ENCODE results near the gene DDX28. TPM values are rescaled to one million over a fixed set of nuclear protein-coding genes. Genes with fewer than 3 reads are reported as not detected.

The DDX28 gene
- total and polyA plus RNA-seq, 2 experiments from 2014 or later = 12.2 to 23.8 TPM

GRCh38 chr16:68040506-68041288, 17.7 kb upstream of the DDX28 start:
- Histone ChIP-seq H4K20me1 (replicated peaks; ENCODE audit: insufficient read depth) (peaks cover 6% of the 10 kb centered on the region), H3K4me2 (no peak overlapping the region), H3K9me2 (ENCODE audit: insufficient read depth) (no peaks in the 10 kb centered on the region), H2AFZ (no peak overlapping the region), H3F3A (replicated peaks; ENCODE audit: low read depth) (0 out of 2 replicates have a peak, but pooled peaks cover 6% of the 10 kb centered on the region), H3K36me3 (ENCODE audit: insufficient read depth) (no peaks in the 10 kb centered on the region), H3K4me1 (ENCODE audit: insufficient read depth) (no peaks in the 10 kb centered on the region), H3K27me3 (ENCODE audit: insufficient read depth) (no peaks in the 10 kb centered on the region), H3K27ac (ENCODE audit: low read depth) (no peak overlapping the region), H3K4me3 (no peak overlapping the region), H3K79me2 (replicated peaks; ENCODE audit: insufficient read depth) (no peaks in the 10 kb centered on the region; the same call in 1 of the 2 replicates)
- DNase-seq (ENCODE audit: low spot score) (peak; percentile 92), ATAC-seq (peak; percentile 100)
- Mint-ChIP-seq H3K9me3 (no peaks in the 10 kb centered on the region), H3K27me3 (ENCODE audit: insufficient read depth, low read depth, poor library complexity) (peaks cover 2% of the 10 kb centered on the region), H3K4me3 (no peak overlapping the region), H3K4me1 (no peaks in the 10 kb centered on the region; the same call in 2 of the 3 replicates), H3K27ac (no peak overlapping the region), H3K36me3 (ENCODE audit: low read depth) (peaks cover 28% of the 10 kb centered on the region)
- TF ChIP-seq ZNF331 (CRISPR knock-in tag; IDR thresholded peaks at IDR 0.05; ENCODE audit: low read depth) = no peak
- peak; percentile 91 to 98 for TF ChIP-seq CTCF (conservative IDR thresholded peaks at IDR 0.05; ENCODE audit: low read depth in 2 of 2)

GRCh38 chr16:68037841-68038597, 15.0 kb upstream of the DDX28 start:
- Histone ChIP-seq H3K9me2 (ENCODE audit: insufficient read depth) (no peaks in the 10 kb centered on the region), H4K20me1 (replicated peaks; ENCODE audit: insufficient read depth) (peaks cover 6% of the 10 kb centered on the region), H2AFZ (no peak overlapping the region), H3K4me2 (no peak overlapping the region), H3K4me1 (ENCODE audit: insufficient read depth) (no peaks in the 10 kb centered on the region), H3K79me2 (replicated peaks; ENCODE audit: insufficient read depth) (no peaks in the 10 kb centered on the region; the same call in 1 of the 2 replicates), H3K27ac (ENCODE audit: low read depth) (no peak overlapping the region), H3F3A (replicated peaks; ENCODE audit: low read depth) (0 out of 2 replicates have a peak, but pooled peaks cover 6% of the 10 kb centered on the region), H3K27me3 (ENCODE audit: insufficient read depth) (no peaks in the 10 kb centered on the region), H3K36me3 (ENCODE audit: insufficient read depth) (no peaks in the 10 kb centered on the region), H3K4me3 (no peak overlapping the region)
- Mint-ChIP-seq H3K36me3 (ENCODE audit: low read depth) (peaks cover 26% of the 10 kb centered on the region), H3K4me3 (no peak overlapping the region), H3K4me1 (no peaks in the 10 kb centered on the region; the same call in 2 of the 3 replicates), H3K27me3 (ENCODE audit: insufficient read depth, low read depth, poor library complexity) (peaks cover 2% of the 10 kb centered on the region), H3K9me3 (no peaks in the 10 kb centered on the region), H3K27ac (peak overlapping the region; percentile 85; the same call in 1 of the 2 replicates)
- TF ChIP-seq ZNF114 (CRISPR knock-in tag; IDR thresholded peaks at IDR 0.05) = no peak
- DNase-seq (ENCODE audit: low spot score) = no peak
- no peak for ATAC-seq

- no peak overlapping the region for H3K27ac Mint-ChIP-seq
- H2AFZ ChIP-seq = no peak overlapping the region
- no peak for ATAC-seq
- no peak for TF ChIP-seq NANOG (IDR thresholded peaks at IDR 0.05; ENCODE audit: borderline replicate concordance)
- TF ChIP-seq ETS1 (IDR thresholded peaks at IDR 0.05) = no peak
- no peak for TF ChIP-seq POLR2AphosphoS5 (IDR thresholded peaks at IDR 0.05; ENCODE audit: low read depth)
- TF ChIP-seq ZNF331 (CRISPR knock-in tag; IDR thresholded peaks at IDR 0.05; ENCODE audit: low read depth) = no peak
- TF ChIP-seq JUNB (IDR thresholded peaks at IDR 0.05; ENCODE audit: unreplicated experiment) = no peak
- TF ChIP-seq CREB1 (CRISPR knock-in tag; IDR thresholded peaks at IDR 0.05; ENCODE audit: low read depth) = no peak
- no peak for TF ChIP-seq CTCF (conservative IDR thresholded peaks at IDR 0.05; ENCODE audit: low read depth in 2 of 2)
- no peak for TF ChIP-seq EZH2phosphoT487 (IDR thresholded peaks at IDR 0.05; ENCODE audit: unreplicated experiment)
- TF ChIP-seq STAT1 (IDR thresholded peaks at IDR 0.05; ENCODE audit: unreplicated experiment) = no peak
- no peak for TF ChIP-seq ZNF114 (CRISPR knock-in tag; IDR thresholded peaks at IDR 0.05)
Observed at GRCh38 chr16:68035227-68035626, 12.2 kb upstream of the DDX28 start.

More at GRCh38 chr16:68035227-68035626, 12.2 kb upstream of the DDX28 start:
- Histone ChIP-seq H3K4me1 (ENCODE audit: insufficient read depth) (no peaks in the 10 kb centered on the region), H3K36me3 (ENCODE audit: insufficient read depth) (no peaks in the 10 kb centered on the region), H3K4me2 (no peak overlapping the region), H3F3A (replicated peaks; ENCODE audit: low read depth) (0 out of 2 replicates have a peak, but pooled peaks cover 1% of the 10 kb centered on the region), H3K9me2 (ENCODE audit: insufficient read depth) (no peaks in the 10 kb centered on the region), H4K20me1 (replicated peaks; ENCODE audit: insufficient read depth) (peaks cover 1% of the 10 kb centered on the region), H3K27me3 (ENCODE audit: insufficient read depth) (no peaks in the 10 kb centered on the region), H3K79me2 (replicated peaks; ENCODE audit: insufficient read depth) (no peaks in the 10 kb centered on the region), H3K4me3 (no peak overlapping the region), H3K27ac (ENCODE audit: low read depth) (no peak overlapping the region)
- Mint-ChIP-seq H3K27me3 (ENCODE audit: insufficient read depth, low read depth, poor library complexity) (no peaks in the 10 kb centered on the region), H3K4me3 (no peak overlapping the region), H3K9me3 (no peaks in the 10 kb centered on the region), H3K4me1 (no peaks in the 10 kb centered on the region), H3K36me3 (ENCODE audit: low read depth) (peaks cover 16% of the 10 kb centered on the region)
- no peak for DNase-seq (ENCODE audit: low spot score)

Data from GM23338 (cell line).